ENCODE results near the gene PGS1.
"Not testable (repeated sequence)": the region's sequence is repeated elsewhere in the genome, so short reads cannot be mapped to it uniquely, and the experiment has no call there.

The PGS1 gene

DNA sequence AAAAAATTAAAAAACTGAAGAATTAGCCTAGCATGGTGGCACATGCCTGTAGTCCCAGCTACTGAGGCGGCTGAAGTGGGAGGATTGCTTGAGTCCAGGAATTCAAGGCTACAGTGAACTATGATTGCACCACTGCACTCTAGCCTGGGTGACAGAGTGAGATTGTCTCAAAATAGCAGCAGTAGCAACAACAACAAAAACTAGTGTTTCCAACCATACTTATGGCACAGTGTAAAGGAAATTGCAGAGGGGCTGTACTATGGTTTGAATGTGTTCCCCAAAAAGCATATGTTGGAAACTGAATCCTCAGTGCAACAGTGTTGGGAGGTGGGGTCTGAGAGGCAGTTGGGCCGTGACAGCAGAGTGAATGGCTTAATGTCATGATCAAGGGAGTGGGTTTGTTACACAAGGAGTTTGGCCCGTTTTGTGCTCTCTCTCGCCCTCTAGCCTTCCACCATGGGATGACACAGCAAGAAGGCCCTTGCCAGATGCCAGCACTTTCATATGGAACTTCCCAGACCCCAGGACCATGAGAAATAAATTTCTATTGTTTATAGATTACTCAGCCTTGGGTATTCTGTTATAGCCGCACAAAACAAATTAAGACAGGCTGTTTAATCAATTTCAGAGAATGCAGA is 70.0 kb downstream of the PGS1 start:
- no peak for DNase-seq (ENCODE audit: low spot score)

DNA sequence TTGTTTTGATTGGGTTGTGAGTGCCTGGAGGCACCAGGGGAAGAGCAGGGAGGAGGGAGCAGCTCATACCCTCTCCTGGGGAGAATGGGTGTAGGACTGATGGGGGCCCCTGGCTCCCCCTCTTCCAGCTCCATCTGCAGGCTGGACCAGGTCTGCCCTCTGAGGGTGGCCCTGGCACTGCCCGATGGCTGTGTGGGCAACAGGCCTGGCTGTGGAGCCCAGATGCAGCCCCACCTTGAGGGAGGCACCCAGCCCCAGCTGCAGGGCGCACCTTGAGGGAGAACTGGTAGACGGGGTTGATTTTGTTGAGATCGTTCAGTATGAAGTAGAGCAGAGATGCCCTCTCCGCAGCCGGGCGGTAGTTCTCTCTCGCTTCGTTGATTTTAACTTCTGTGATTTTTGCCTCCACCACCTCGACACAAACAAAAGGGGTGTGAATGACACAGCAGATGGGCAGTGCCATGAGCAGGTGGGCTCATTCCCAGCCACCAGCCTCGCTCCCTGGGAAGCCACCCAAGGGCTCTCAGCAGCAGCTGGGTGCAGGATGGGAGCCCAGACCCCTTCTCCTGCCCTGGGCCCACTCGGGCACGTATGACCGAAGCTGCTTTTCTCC is 71.6 kb downstream of the PGS1 start:
- DNase-seq (ENCODE audit: low spot score): no peak

DNA sequence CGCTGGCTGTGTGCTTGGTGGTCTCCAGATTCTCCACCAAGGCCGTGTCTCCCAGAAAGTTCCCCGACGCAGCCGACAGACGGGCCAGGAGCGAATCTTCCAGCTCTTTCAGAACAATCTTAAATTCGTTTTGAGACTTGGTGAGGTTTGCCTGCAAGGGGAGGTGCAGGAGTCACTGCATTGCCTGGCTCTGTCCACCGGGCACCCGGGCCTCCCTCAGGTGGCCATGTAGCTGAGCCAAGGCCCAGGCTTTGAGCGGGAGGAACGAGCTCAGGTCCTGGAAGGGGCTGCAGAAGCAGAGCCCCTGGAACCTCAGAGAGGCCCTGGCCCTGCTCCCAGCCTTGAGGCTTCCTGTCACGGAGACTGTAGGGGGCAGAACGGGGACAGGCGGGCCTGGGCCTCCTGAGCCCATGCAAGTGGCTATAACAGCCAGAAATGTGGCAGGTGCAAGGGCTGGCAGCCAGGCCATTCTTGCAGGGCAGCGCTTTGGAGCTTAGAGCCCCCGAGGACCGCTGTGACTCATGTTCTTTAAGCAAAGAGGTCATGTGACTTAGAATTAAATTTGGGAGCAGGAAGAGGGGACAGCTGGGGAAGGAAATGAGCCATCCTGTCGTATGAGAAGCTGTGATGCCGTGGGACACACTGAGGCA is 72.4 kb downstream of the PGS1 start:
- DNase-seq (ENCODE audit: low spot score): no peak

DNA sequence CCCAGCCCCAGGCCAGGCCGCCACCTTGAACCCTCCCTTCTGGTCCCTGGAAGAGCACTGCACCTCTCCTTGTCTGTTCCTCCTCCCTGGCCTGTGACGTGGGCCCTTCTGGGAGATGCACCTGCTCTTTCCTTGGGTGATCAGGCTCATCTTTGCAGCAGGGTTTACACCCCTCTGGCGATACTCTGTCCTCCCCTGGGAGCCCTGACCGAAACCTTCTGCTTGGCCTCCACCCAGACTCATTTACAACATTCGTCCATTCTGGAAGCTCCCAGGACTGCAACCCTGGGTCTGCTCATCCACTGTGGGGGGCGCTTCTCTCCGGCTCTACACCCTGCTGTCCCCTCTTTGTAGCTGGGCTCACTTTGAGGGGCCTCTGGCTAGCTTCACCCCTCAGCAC is 73.3 kb downstream of the PGS1 start:
- DNase-seq (ENCODE audit: low spot score): no peak

DNA sequence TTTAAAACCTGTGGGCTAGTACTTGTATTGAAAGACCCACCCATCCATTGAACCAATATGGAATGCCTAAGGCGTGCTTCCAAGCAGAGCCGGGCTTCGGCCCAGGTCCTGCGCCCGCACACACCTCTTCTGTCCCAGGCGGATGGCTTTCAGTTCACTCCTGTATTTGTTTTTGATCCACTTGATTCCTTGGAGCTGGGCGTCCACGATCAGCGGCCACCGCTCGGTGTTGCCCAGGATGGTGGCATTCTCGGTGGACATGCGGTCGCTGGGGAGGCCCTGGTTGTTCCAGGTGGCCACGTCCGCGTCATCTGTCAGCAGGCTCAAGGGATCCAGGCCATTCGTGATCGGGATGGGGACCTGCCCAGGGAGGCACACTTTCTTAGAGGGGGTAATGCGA is 75.9 kb downstream of the PGS1 start:
- DNase-seq (ENCODE audit: low spot score): no peak

DNA sequence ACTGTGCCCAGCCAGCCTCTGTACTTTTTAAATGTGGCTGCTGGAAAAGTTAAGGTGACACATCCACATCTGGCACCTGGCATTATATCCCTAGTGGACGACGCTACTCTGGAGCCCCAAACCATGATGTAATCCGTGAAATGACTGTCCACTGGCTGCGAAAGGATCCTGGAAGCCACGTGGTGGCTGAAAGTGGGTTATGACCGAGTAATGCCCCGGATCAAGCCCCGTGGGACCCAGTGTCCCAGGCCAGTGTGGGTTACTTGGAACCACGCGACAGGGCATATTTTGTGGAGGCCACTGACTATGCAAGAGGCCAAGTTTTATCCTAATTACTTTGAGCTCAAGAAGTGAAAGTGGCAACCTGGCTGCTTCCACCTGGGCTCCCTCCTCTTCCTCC is 79.6 kb downstream of the PGS1 start:
- peak; percentile 49 for DNase-seq (ENCODE audit: low spot score)

DNA sequence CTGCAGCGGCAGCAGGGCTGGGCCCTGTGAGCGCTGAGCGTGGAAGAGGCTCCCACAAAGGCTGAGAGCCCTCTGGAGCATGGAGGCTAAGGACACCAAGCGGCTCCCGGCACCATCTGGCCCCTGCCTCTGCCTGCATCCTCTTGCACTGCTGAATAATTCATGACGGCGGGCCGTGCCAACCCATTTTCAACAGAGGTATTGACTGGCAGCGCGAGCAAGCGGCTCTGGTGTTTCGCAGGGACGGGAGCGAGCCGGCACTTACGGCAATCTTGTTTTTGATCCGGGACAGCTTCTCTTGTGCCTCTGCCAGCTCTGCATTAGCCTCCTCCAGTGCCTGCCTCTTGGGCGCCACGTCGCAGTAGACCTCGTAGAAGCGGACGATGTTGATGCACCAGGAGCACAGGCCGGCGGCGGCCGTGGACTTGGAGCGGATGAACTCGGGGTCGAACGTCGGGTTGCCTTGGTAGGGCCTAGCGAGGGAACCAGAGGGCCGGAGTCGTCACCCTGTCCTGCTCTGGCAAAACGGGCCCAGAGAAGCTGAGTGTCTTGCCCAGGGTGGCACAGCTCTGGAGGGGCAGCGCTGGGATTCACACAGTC is 80.4 kb downstream of the PGS1 start:
- peak; percentile 99 for DNase-seq (ENCODE audit: low spot score)

DNA sequence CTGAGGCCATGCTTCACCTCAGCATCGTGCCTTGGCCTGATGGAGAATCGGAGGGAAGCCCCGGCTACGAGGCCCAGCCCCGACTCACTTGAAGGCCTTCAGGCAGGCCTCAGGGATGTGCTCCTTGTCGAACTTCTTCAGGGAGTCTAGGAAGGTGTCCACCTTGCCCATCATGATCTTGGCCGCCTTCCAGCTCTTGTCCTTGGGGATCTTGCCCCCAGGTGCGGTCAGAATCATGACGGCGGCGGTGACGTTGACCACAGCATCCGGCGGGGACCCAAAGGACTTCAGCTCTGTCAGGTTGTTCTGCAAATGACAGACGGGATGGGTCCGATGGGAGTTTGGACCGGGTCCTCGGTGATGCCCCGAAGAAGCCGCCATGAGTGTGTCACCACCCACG is 81.2 kb downstream of the PGS1 start:
- no peak for DNase-seq (ENCODE audit: low spot score)

DNA sequence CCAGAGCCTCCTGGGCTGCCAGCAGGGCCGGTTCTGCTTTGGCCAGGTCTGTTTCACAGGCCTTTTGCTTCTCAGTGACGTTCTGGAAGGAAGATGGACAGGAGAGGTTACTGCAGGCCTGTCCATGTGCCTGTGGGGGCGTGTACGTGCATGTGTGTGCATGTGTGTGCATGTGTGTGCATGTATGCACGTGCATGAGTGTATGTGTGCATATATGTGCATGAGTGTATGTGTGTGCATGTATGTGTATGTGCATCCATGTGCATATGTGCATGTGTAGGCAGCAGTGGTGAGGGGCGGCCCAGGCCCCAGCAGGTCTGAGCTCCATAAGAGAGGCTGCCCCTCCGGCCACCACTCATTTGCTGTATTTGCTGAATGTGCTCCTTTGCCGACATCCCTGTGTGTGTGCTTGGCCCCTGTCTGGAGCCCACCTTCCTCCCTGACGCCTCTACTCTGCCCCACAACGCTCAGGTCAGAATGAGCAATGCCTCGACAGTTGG is 81.8 kb downstream of the PGS1 start:
- DNase-seq (ENCODE audit: low spot score): no peak

DNA sequence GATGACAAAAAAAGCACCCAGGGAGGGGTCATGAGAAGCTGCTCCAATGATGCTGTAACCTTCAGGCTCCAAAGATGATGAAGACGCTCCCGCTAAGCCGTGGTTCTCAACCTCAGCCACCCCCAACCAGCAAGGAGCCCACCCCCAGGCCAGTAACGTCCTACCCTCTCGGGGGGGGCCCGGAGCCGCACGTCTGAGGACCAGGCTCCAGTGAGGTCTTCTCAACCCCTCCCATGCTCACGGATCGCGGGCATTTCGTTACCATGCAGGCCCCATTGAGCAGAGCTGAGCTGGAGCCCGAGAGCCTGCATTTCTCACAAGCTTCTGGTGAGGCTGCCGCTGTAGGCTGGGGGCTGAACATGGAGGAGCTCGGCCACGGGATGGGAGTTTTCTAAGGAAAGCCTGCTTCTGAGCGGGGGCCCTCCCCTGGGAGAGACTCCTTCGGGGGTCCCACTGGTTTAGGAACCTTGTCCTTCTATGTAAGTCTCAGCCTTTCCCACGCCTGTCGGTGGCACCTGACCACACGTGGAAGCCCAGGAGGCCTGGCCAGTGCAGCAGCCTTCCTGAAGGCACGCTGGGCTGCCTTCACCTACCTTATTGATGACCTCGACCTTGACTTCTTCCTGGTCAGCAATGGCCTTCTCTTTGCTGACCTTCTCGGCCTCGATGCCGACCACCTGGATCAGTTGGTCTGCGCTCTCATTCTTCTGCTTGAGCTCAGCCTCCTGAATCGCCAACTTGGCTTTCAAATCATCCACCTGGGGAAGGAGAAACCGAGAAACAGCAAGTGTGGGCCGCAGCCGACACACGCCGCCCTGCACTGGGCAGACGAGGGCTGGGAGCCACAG is 82.7 kb downstream of the PGS1 start:
- no peak for DNase-seq (ENCODE audit: low spot score)

DNA sequence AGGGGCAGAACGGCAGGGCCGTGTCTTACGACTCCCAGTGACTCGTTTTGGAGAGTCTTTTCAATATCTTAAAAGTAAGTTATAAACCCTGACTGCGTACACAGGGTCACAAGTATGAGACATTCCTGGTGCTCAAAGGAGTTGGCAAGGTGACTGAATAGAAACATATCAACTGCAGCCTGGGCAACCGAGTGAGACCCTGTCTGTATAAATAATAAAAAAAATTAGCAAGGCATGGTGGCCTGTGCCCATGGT is 83.3 kb downstream of the PGS1 start:
- DNase-seq (ENCODE audit: low spot score): no peak

DNA sequence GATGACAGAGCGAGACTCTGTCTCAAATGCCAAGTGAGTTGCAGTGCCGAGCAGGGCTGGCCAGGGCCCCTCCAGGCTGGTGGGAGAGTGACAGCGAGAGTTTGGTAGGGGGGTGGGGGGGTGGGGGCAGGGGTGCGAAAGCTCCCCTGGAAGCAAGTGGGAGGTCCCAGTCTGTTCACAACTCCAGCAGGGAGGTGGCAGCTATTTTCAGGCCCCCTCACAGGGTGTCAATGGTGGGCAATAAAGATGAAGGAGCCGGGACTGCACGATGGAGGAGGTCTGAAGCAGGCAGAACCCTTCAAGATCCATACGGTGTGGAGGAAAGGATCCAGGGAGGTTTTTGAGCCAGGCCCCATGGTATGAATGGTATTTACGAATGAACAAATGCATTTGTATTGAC is 83.7 kb downstream of the PGS1 start:
- no peak for DNase-seq (ENCODE audit: low spot score)

DNA sequence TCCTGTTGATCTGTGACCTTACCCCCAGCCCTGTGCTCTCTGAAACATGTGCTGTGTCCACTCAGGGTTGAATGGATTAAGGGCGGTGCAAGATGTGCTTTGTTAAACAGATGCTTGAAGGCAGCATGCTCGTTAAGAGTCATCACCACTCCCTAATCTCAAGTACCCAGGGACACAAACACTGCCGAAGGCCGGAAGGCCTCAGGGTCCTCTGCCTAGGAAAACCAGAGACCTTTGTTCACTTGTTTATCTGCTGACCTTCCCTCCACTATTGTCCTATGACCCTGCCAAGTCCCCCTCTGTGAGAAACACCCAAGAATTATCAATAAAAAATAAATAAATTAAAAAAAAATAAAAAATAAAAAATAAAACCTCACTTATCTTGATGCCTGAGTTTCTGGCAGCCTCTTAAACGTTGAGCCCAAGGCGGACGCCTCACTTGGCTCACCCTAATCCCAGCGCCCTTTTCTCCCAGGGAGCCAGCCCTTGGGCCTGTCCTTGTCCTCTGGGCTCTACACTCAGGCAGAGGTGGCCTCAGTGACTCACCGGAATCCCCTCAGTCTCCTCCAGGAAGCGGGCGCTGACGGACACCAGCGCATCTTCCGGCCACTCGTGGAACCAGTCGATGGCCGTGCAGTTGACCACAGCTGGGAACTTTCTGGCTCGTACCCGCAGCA is 87.8 kb downstream of the PGS1 start:
- not testable (repeated sequence) for DNase-seq (ENCODE audit: low spot score)

DNA sequence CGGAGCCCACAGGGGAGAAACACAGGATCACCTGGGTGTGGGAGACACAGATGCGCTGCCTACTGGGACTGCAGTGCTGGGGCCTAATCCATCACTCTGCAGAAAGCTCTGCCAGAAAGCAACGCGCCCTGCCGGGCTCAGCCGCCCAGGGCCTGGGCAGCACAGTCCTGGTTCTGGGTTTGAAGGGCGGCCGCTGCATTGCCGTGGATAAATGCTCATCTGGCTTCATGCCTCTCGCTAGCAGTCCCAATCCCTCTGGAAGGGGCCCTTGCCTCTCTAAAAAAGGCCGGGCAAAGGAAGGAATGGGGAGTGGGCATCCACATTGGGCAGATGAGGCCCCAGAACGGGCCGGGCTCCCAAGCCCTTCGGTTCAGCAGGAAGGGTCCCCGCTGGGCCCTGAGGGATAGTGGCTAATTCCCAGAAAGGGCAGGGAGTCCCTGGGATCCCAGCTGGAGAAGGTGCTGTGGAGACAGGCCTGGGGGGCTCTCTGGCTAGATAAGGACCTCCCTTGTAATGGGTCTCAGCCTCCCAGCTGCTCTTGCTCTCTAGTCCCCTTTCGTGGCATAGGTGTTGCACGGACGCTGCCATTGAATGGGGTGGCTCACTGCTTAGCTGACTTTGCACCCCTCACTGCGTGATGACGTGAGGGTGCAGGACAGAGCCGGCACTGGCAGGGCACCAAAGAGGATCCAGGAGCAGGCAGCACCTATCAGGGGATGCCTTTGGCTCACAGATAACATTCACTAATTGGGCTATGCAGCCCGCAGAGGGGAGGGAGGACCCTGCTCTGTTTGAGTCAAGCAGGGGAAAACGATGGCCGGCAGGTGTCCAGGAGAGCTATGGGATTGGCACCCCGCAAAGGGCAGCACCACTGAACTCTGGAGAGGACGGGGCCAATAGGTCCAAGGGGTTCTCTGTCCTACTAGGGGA is 88.6 kb downstream of the PGS1 start:
- DNase-seq (ENCODE audit: low spot score): no peak

DNA sequence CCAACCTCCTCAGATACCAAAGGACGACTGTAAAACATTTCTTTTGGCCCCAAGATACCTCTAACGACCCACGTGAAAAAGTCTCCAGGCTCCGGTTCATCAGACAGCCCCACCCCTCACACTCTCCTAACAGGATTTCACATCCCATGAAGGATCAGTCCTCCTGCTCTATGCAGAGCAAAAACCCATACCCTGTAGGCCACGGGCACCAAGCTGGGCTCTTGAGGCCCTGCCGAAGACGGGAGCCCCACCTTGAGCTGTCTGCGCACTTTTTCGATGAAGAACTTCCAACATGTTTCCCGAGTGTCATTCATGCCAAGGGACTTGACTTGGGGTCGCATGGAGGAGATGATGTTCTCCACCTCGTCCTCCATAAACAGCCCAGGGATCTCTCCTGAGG is 89.9 kb downstream of the PGS1 start:
- DNase-seq (ENCODE audit: low spot score): no peak

DNA sequence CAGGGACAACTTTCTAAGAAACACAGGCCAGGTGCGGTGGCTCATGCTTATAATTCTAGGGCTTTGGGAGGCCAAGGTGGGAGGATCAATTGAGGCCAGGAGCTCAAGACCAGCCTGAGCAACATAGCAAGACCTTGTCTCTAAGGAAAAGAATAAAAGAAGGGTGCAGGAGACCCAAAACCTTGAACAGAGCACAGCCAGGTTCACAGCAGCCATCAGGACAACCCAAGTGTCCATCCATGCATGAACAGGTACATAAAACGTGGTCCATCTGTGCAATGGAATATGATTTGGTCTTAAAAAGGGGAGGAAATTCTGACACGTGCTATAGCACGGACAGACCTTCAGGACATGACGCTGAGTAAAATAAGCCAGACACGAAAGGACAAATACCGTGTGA is 91.0 kb downstream of the PGS1 start:
- no peak for DNase-seq (ENCODE audit: low spot score)

DNA sequence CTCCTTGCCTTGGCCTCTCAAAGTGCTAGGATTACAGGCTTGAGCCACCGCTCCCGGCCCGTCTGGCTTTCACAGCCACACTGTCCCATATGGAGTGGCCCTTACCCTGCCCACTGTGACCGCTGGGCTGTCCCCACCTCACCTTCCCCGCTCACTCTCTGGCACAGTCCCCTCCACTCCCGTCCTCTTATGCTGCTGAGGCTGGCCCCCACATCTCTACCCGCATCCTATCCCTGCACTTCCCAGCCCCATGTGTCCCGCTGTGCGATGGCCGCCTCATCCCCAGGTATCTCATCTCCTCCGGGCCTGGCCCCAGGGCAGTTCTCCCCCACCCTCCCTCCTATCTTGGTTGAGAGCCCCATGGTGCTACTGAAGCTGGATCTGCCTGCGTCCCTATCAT is 93.2 kb downstream of the PGS1 start:
- no peak for DNase-seq (ENCODE audit: low spot score)

DNA sequence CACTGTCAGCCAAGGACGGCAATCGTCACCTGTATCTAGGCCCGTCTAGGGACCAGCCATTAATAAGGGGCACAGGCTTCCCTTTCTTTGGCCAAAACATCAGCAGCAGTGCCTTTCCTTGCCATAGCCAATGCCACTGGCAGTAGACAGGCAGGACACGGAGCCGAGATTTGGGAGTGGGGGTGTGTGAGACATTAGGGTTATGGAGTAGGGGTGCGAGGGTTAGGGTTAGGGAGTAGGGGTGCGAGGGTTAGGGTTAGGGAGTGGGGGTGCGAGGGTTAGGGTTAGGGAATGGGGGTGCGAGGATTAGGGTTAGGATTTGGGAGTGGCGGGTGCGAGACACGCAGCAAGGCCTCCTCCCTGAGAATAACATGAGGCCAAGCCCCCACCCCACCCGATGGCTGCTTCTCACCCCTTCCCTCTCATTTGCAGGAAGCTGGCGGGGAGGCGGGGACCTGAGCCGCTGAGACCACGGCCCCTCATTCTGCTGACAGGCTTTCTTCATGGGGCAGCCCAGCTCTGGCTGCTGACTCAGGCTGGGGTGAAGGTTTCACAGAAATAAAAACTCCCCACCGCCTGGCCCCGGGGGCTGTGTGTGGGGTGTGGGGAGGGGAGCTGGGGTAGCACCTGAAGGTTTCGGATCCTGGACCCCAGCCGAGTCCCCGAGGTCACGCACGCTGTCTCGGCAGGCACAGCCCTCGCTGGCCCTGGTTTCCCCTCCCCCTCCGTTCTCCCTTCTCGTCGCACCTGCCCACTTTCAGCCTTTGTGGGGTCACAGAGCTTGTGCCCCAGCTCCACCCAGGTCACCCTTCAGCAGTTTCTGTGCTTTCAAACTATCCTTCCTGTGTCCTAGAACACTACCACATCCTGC is 93.8 kb downstream of the PGS1 start:
- no peak for DNase-seq (ENCODE audit: low spot score)

DNA sequence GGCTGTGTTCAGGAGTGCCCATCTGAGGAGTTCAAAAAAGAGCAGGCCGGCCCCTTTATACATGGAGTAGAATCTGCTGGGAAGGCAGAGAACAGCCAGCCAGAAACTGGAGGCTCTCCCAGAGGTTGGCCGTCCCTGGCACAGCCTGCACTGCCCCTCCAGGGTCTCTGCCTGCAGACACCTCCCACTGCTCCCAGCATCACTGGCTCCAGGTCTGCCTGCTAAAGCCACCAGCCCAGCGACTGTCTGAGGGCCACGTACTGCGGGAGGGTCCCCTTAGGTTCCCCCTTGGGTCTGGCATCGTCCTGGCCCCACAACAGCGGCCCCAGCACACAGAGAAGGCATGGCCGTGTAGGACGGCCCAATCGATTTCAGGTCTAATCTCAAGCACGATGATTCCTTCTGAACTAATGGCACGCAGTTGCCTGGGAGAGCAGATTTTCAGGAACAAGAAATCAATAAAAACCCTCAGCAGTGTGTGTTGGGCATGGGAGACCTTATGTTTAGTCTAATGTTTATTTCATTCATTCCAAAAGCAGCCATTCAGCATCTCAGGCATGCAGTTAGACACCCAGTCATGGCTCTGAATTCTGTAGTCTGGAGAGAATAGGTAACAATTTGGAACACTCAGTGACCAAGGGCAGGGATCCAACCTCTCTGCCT is 95.6 kb downstream of the PGS1 start:
- no peak for DNase-seq (ENCODE audit: low spot score)

All from pons (tissue), 1 donor.